Breast epithelium (tissue), 4 donors: Measurements from ENCODE around the gene MTERF4. TPM values are rescaled to one million over a fixed set of nuclear protein-coding genes. Genes with fewer than 3 reads are reported as not detected.

ENCODE experiments used
- DNase-seq, 2 donors: peaks; one replicate each; pipeline ENCODE4 v3.0.0-alpha.2; 2019; ENCODE audit warnings: low spot score in 2 of 2
- H3K27ac ChIP-seq, 2 donors: fragments of 200-600 bp; sonication (generic) in 1 of 2; one replicate each; pipeline ENCODE4 v1.5.1; 2016 to 2019; ENCODE audit warnings: mild to moderate bottlenecking in 1 of 2
- H3K27me3 ChIP-seq, 2 donors: fragments of 200-600 bp; sonication (generic) in 1 of 2; one replicate each; pipeline versions ENCODE4 v1.5.1 to v1.6.0; 2017 to 2019; ENCODE audit warnings: control low read depth in 1 of 2, mild to moderate bottlenecking in 1 of 2
- H3K36me3 ChIP-seq: fragments of 200-600 bp; one replicate; pipeline ENCODE4 v1.5.1; 2019
- H3K4me1 ChIP-seq, 2 donors: fragments of 200-600 bp; sonication (generic); one replicate each; pipeline ENCODE4 v1.5.1; 2016 to 2019; ENCODE audit warnings: control low read depth in 1 of 2
- H3K4me3 ChIP-seq, 3 donors: fragments of 200-600 bp; sonication (generic); 1 replicate in 2 of 3; 2 replicates in 1 of 3; pipeline ENCODE4 v1.5.1; 2016 to 2019; ENCODE audit warnings: mild to moderate bottlenecking in 3 of 3, moderate library complexity in 2 of 3
- H3K9me3 ChIP-seq, 2 donors: fragments of 200-600 bp; sonication (generic) in 1 of 2; one replicate each; pipeline ENCODE4 v1.5.1; 2016 to 2019; ENCODE audit warnings: control low read depth in 1 of 2
- POLR2A ChIP-seq: fragments of 450-650 bp; IDR thresholded peaks from one replicate; pipeline ENCODE4 v1.6.1; 2016; ENCODE audit warnings: antibody characterized with exemption, mild to moderate bottlenecking, moderate library complexity
- POLR2AphosphoS5 ChIP-seq, 3 donors: sonication (generic); formaldehyde crosslinking; IDR thresholded peaks; one replicate each; pipeline ENCODE4 v1.6.1; 2017; ENCODE audit warnings: antibody characterized with exemption in 3 of 3
- intact Hi-C: fragments of 100-400 bp; cut with DNase I; formaldehyde crosslinking; loops from one replicate; pipeline ENCODE4 v1.15.1; 2023; ENCODE audit warnings: low total_unique reads
- total RNA-seq, 3 donors: library from RNA; depleted of rRNA; stranded (reverse); fragments of >200 nt; gene quantifications; one replicate each; pipeline ENCODE4 v1.1.0, GENCODE V29; 2016
- TF ChIP-seq, protein P1 (sequence below), 3 donors: fragments of 450-650 bp; IDR thresholded peaks; one replicate each; pipeline ENCODE4 v1.5.1; 2016 to 2017; ENCODE audit warnings: antibody characterized with exemption in 3 of 3, mild to moderate bottlenecking in 3 of 3, moderate library complexity in 3 of 3

MTERF4 gene
- total RNA-seq, 3 donors from 2014 or later, result 35.7 to 54.6 (median 50.2) TPM

DNA sequence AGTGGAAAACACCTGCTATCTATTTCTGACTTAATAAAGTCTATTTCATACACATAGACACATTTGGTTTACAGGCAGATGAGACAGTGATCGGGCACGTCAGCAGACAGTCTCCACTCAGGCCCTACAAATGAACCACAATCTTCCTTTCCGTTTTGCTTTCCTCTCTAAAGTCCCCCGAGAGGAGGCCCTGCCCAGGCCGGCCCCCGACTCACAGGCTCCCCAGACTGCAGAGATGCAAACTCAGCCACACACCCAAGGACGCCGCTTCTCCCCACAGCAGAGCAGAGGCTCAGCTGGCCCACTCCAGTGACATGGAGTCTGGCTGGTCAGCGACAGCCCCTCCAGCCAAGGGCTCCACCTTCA is 9.3 kb upstream of the MTERF4 start:
- no peak for TF ChIP-seq POLR2AphosphoS5 (IDR thresholded peaks at IDR 0.05)
- TF ChIP-seq, protein P1, sequence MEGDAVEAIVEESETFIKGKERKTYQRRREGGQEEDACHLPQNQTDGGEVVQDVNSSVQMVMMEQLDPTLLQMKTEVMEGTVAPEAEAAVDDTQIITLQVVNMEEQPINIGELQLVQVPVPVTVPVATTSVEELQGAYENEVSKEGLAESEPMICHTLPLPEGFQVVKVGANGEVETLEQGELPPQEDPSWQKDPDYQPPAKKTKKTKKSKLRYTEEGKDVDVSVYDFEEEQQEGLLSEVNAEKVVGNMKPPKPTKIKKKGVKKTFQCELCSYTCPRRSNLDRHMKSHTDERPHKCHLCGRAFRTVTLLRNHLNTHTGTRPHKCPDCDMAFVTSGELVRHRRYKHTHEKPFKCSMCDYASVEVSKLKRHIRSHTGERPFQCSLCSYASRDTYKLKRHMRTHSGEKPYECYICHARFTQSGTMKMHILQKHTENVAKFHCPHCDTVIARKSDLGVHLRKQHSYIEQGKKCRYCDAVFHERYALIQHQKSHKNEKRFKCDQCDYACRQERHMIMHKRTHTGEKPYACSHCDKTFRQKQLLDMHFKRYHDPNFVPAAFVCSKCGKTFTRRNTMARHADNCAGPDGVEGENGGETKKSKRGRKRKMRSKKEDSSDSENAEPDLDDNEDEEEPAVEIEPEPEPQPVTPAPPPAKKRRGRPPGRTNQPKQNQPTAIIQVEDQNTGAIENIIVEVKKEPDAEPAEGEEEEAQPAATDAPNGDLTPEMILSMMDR (IDR thresholded peaks at IDR 0.05), result no peak
- TF ChIP-seq POLR2A, result no peak
- Histone ChIP-seq H3K27me3 (no peaks in the 10 kb centered on the region), H3K9me3 (no peaks in the 10 kb centered on the region), H3K27ac (no peak overlapping the region), H3K4me1 (no peaks in the 10 kb centered on the region), H3K4me3 (no peak overlapping the region), H3K36me3 (no peaks in the 10 kb centered on the region)
- intact Hi-C loops, result no loop called here
- DNase-seq, result no peak

DNA sequence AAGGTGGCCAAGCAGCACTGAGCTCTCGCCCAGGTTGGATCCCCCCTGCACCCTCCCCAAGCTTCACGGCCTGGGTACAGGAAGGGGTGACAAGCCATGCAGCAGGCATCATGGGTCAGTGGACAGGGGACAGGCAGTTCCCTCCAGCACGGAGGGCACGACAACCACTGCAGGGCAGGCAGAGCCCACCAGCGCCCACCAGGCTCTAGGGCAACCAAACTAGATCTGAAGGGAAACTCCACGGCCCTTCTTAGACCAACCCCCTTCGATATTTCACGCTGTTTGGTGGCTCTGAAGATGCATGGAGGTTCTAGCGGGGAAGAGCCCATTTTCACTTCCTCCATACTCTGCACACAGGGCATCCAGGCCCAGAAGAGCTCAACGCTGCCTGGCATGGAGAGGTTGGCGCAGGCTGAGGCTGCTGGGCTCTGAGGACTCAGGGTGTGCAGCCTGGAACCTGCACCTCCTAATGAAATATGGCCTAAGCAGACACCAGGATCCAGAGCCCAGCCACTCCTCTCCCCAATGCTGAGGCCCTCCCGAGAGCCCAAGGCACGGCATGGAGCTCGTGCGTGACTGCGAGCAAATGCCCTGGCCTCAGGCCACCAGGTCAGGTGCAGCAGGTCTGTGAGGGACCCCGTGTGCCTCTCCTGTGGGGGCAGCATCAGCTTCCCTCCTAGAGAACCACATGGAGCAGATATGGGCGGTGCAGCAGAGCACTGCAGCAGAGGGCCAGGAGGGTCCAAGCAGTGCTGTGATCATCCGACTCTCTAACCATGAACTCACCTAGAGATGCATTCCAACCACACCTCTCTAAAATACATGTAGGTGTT is 8.7 kb upstream of the MTERF4 start:
- no peaks in the 10 kb centered on the region for H3K27me3 ChIP-seq
- TF ChIP-seq, protein P1 (IDR thresholded peaks at IDR 0.05), result no peak
- TF ChIP-seq POLR2A (no peak), POLR2AphosphoS5 (IDR thresholded peaks at IDR 0.05) (no peak)
- H3K9me3 ChIP-seq, result no peaks in the 10 kb centered on the region
- no peak overlapping the region for H3K4me3 ChIP-seq
- intact Hi-C loops, result no loop called here
- no peaks in the 10 kb centered on the region for H3K4me1 ChIP-seq
- H3K27ac ChIP-seq, result no peak overlapping the region
- no peaks in the 10 kb centered on the region for H3K36me3 ChIP-seq
- no peak for DNase-seq

DNA sequence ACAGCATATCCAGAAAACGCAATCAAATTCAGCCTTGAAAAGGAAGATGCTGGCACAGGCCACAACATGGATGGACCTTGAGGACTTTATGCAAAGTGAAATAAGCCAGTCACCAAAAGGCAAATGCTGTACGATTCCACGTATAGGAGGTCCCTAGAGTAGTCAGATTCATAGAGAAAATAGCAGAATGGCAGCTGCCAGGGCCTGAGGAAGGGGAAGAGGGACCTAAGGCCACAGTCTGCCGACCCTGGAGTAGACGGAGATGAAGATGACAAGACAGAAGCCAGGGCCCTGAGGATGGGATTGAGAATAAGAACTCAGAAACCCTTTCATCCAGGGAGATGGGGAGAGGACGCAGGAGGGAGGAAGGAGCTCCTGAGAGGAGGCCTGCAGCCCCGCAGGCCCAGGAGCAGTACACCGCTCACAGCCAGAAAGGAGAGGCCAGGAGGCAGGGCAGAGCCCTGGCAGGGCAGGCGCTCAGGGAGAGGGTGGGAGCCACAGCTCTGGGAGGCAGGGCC is 8.1 kb upstream of the MTERF4 start:
- Histone ChIP-seq H3K36me3 (no peaks in the 10 kb centered on the region), H3K27me3 (no peaks in the 10 kb centered on the region), H3K4me3 (no peak overlapping the region), H3K27ac (no peak overlapping the region), H3K4me1 (no peaks in the 10 kb centered on the region), H3K9me3 (no peaks in the 10 kb centered on the region)
- intact Hi-C loops, result no loop called here
- TF ChIP-seq POLR2AphosphoS5 (IDR thresholded peaks at IDR 0.05) (no peak), POLR2A (no peak)
- TF ChIP-seq, protein P1 (IDR thresholded peaks at IDR 0.05), result no peak
- DNase-seq, result no peak

DNA sequence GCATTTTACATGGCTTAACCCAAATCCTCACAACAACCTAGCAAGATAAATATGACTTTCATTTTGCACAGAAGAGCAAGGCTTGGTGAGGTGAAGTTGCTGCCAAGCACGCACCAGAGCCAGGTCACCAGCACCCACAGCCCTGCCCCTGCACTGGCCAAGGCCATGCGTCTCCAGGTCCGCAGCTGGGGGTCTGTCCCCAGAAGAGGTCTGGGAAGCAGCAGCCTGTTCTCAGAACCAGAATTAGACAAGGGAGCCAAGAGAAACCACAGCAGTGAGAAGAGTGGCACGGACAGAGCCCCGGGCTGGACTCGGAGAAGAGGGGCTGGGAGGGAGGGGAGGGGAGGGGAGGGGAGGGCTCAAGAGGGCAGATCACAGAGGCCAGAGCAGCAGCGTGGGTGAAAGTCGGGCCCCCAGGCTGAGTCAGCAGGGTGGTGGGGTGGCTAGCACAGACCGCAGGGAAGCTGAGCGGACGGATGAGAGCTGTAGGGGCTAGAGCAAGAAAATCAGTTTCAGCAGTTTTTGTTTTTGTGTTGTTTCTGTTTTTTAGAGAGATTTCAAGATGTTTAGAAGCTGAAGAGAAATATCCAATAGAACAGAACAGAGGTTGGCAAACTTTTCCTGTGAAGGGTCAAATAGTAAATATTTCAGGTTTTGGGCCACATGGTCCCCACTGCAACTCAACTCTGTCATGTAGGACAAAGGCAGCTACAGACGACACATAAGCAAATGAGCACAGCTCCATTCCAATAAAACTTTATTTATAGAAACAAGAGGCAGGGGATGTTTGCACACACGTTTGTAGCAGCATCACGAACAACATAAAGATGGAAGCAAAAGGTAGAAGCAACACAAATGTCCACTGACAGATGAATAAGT is 7.4 kb upstream of the MTERF4 start:
- TF ChIP-seq, protein P1 (IDR thresholded peaks at IDR 0.05), result no peak
- no peak for TF ChIP-seq POLR2AphosphoS5 (IDR thresholded peaks at IDR 0.05)
- TF ChIP-seq POLR2A, result no peak
- Histone ChIP-seq H3K4me1 (no peaks in the 10 kb centered on the region), H3K36me3 (no peaks in the 10 kb centered on the region), H3K4me3 (no peak overlapping the region), H3K9me3 (no peaks in the 10 kb centered on the region), H3K27me3 (no peaks in the 10 kb centered on the region), H3K27ac (no peak overlapping the region)
- DNase-seq, result no peak
- intact Hi-C loops, result no loop called here
